ENCODE results near the gene UPK1A.
"Not testable (repeated sequence)": the region's sequence is repeated elsewhere in the genome, so short reads cannot be mapped to it uniquely, and the experiment has no call there.

The UPK1A gene

GRCh38 chr19:35721374-35721773, 55.1 kb downstream of the UPK1A start:
- DNase-seq (ENCODE audit: insufficient read length, low spot score) = no peak
- TF ChIP-seq CTCF (IDR thresholded peaks at IDR 0.05; ENCODE audit: insufficient read depth, missing control alignments) = no peak
- no peak for FAIRE-seq

- no peak for FAIRE-seq
- no peak for TF ChIP-seq CTCF (IDR thresholded peaks at IDR 0.05; ENCODE audit: insufficient read depth, missing control alignments)
These were observed 56.1 kb downstream of the UPK1A start for GRCh38 chr19:35722461-35722860.

GRCh38 chr19:35722897-35723296, 56.6 kb downstream of the UPK1A start:
- DNase-seq (ENCODE audit: insufficient read length, low spot score) (no peak), FAIRE-seq (no peak)
- no peak for TF ChIP-seq CTCF (IDR thresholded peaks at IDR 0.05; ENCODE audit: insufficient read depth, missing control alignments)

More at GRCh38 chr19:35722461-35722860, 56.1 kb downstream of the UPK1A start:
- DNase-seq (ENCODE audit: insufficient read length, low spot score) = no peak

GRCh38 chr19:35723671-35724070, 57.4 kb downstream of the UPK1A start:
- no peak for FAIRE-seq
- DNase-seq (ENCODE audit: insufficient read length, low spot score) = no peak

GRCh38 chr19:35724132-35724531, 57.8 kb downstream of the UPK1A start:
- not testable (repeated sequence) for DNase-seq (ENCODE audit: insufficient read length, low spot score); FAIRE-seq

More at GRCh38 chr19:35723671-35724070, 57.4 kb downstream of the UPK1A start:
- no peak for TF ChIP-seq CTCF (IDR thresholded peaks at IDR 0.05; ENCODE audit: insufficient read depth, missing control alignments)

GRCh38 chr19:35724560-35724959, 58.2 kb downstream of the UPK1A start:
- TF ChIP-seq CTCF (IDR thresholded peaks at IDR 0.05; ENCODE audit: insufficient read depth, missing control alignments) = no peak
- FAIRE-seq (no peak), DNase-seq (ENCODE audit: insufficient read length, low spot score) (no peak)

- DNase-seq (ENCODE audit: insufficient read length, low spot score) = no peak
- FAIRE-seq = no peak
- TF ChIP-seq CTCF (IDR thresholded peaks at IDR 0.05; ENCODE audit: insufficient read depth, missing control alignments) = no peak
These were observed 59.0 kb downstream of the UPK1A start for GRCh38 chr19:35725216-35725861.

Measured in D721Med (cell line).